ENCODE results near the gene TENT4A. TPM values are rescaled to one million over a fixed set of nuclear protein-coding genes. Genes with fewer than 3 reads are reported as not detected.

The TENT4A gene
- total RNA-seq, 1 experiment from 2014 or later: 32.3 TPM

DNA sequence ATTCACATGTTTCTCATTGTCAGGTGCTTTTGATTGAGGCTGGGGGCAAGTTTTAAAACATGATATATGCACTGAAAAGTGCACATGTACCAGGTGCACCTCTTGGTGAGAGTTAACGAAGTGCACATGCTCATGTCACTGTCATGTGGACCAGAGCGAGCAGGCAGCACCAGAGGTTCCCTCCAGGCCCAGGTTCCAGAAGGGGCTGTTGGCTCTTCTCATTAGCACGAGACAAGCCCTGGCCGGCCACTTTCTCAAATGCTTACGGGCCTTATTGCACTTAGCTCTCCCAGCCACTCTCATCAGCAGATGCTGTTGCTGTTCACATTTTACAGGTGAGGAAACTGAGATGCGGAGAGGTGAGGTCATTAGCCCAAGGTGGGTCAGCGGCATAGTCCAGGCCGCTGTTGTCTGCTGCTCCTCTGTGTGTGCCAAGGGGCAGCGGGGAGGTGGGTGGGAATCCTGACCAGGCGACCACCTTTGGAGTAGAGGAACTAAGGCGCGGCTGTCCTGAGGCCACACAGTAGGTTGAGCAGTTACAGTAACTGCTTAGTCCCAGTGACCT, 27.4 kb downstream of the TENT4A start:
- intact Hi-C loops (cut with micrococcal nuclease; ENCODE audit: unreplicated experiment): no loop called here
- H3K4me1 Mint-ChIP-seq (ENCODE audit: low read depth, unreplicated experiment): no peaks in the 10 kb centered on the region
- TF ChIP-seq, protein P1, sequence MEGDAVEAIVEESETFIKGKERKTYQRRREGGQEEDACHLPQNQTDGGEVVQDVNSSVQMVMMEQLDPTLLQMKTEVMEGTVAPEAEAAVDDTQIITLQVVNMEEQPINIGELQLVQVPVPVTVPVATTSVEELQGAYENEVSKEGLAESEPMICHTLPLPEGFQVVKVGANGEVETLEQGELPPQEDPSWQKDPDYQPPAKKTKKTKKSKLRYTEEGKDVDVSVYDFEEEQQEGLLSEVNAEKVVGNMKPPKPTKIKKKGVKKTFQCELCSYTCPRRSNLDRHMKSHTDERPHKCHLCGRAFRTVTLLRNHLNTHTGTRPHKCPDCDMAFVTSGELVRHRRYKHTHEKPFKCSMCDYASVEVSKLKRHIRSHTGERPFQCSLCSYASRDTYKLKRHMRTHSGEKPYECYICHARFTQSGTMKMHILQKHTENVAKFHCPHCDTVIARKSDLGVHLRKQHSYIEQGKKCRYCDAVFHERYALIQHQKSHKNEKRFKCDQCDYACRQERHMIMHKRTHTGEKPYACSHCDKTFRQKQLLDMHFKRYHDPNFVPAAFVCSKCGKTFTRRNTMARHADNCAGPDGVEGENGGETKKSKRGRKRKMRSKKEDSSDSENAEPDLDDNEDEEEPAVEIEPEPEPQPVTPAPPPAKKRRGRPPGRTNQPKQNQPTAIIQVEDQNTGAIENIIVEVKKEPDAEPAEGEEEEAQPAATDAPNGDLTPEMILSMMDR (IDR thresholded peaks at IDR 0.05; ENCODE audit: insufficient read depth in 1 of 2, low read depth in 1 of 2, low read length in 1 of 2, severe bottlenecking in 1 of 2, unreplicated experiment in 1 of 2): no peak
- H3K27me3 Mint-ChIP-seq (ENCODE audit: insufficient read depth, unreplicated experiment): no peaks in the 10 kb centered on the region
- Histone ChIP-seq H3K4me1 (no peaks in the 10 kb centered on the region), H3K9me3 (no peaks in the 10 kb centered on the region), H3K4me3 (ENCODE audit: low read depth, low read length) (no peak overlapping the region), H3K36me3 (ENCODE audit: control insufficient read depth, insufficient read depth, low read length) (no peaks in the 10 kb centered on the region; the same call in none of the 2 replicates), H3K27me3 (replicated peaks; ENCODE audit: control insufficient read depth, insufficient read depth, low read length) (no peaks in the 10 kb centered on the region)
- H3K9me3 Mint-ChIP-seq (ENCODE audit: unreplicated experiment): no peaks in the 10 kb centered on the region
- peaks cover 49% of the 10 kb centered on the region for H3K36me3 Mint-ChIP-seq (ENCODE audit: insufficient read depth, unreplicated experiment)
- H3K27ac Mint-ChIP-seq (ENCODE audit: unreplicated experiment): no peak overlapping the region
- H3K4me3 Mint-ChIP-seq (ENCODE audit: unreplicated experiment): no peak overlapping the region
- no TSS peak for BruUV-seq (replicated peaks)
- DNase-seq: no peak
- POLR2A ChIA-PET: no interaction called here
- CTCF ChIA-PET: no interaction called here

DNA sequence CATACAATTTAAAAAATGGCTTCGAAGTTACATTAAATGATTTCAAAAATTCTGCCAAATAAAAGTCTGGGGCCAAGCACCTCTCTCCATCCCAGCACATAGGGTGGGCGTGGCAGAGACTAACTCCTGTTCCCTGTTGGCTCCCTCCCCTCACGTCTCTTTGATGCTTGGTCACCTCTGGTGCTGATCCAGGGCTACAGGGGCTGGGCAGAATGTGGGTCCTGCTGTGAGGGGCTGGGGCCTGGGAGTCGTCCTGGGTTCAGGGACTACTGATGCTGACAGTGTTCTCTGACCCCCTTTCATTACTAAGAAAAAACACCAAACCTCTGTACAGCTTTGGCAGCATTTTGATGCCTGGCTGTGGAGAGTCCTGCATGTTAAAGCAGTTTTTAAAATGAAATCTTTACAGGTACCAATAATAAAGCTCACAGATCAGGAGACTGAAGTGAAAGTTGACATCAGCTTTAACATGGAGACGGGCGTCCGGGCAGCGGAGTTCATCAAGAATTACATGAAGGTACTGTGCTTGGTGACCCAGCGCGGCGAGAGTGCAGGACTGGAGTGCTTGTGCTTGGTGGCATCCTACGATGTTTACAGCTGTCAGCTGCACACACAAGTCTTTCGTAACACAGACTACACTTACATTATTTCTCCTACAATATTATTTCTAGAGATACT, 29.0 kb downstream of the TENT4A start:
- intact Hi-C loops (cut with micrococcal nuclease; ENCODE audit: unreplicated experiment): loop anchor here (2.0 kb wide), 1 partner anchor 449 kb away; no protein-coding TSS in a partner anchor
- no TSS peak for BruUV-seq (replicated peaks)
- ChIA-PET CTCF (no interaction called here), POLR2A (no interaction called here)
- H3K27me3 ChIP-seq (replicated peaks; ENCODE audit: control insufficient read depth, insufficient read depth, low read length): no peaks in the 10 kb centered on the region
- H3K36me3 Mint-ChIP-seq (ENCODE audit: insufficient read depth, unreplicated experiment): peaks cover 57% of the 10 kb centered on the region
- no peak overlapping the region for H3K4me3 ChIP-seq (ENCODE audit: low read depth, low read length)
- no peaks in the 10 kb centered on the region for H3K4me1 ChIP-seq
- peaks cover 1% of the 10 kb centered on the region for H3K36me3 ChIP-seq (ENCODE audit: control insufficient read depth, insufficient read depth, low read length)
- no peaks in the 10 kb centered on the region for H3K4me1 Mint-ChIP-seq (ENCODE audit: low read depth, unreplicated experiment)
- TF ChIP-seq, protein P1 (IDR thresholded peaks at IDR 0.05; ENCODE audit: insufficient read depth in 1 of 2, low read depth in 1 of 2, low read length in 1 of 2, severe bottlenecking in 1 of 2, unreplicated experiment in 1 of 2): no peak
- no peaks in the 10 kb centered on the region for H3K27me3 Mint-ChIP-seq (ENCODE audit: insufficient read depth, unreplicated experiment)
- no peak overlapping the region for H3K4me3 Mint-ChIP-seq (ENCODE audit: unreplicated experiment)
- DNase-seq: no peak
- no peaks in the 10 kb centered on the region for H3K9me3 Mint-ChIP-seq (ENCODE audit: unreplicated experiment)
- H3K9me3 ChIP-seq: no peaks in the 10 kb centered on the region
- no peak overlapping the region for H3K27ac Mint-ChIP-seq (ENCODE audit: unreplicated experiment)

DNA sequence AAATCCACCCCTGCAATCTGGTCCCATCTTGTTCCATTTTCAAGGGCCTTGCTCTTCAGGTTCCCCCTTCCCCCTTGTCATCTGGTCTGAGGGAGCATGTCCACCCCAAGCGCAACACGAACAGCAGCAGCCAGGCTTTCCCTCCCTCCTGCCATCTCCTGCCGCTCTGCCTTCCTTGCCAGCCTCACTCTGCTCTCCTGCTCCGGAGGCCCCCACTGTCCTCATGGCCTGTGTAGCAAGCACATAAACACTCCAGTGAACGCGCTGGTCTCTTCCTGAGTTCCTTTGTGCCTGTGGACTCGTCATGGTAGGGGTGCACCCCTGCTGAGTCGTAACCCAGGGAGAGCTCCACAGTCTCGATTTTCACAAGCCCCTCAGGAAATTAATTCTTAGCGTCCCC, 29.9 kb downstream of the TENT4A start:
- Mint-ChIP-seq H3K36me3 (ENCODE audit: insufficient read depth, unreplicated experiment) (peaks cover 54% of the 10 kb centered on the region), H3K9me3 (ENCODE audit: unreplicated experiment) (no peaks in the 10 kb centered on the region), H3K27me3 (ENCODE audit: insufficient read depth, unreplicated experiment) (no peaks in the 10 kb centered on the region), H3K4me3 (ENCODE audit: unreplicated experiment) (no peak overlapping the region), H3K27ac (ENCODE audit: unreplicated experiment) (no peak overlapping the region), H3K4me1 (ENCODE audit: low read depth, unreplicated experiment) (no peaks in the 10 kb centered on the region)
- no peak for DNase-seq
- H3K4me3 ChIP-seq (ENCODE audit: low read depth, low read length): no peak overlapping the region
- TF ChIP-seq, protein P1 (IDR thresholded peaks at IDR 0.05; ENCODE audit: insufficient read depth in 1 of 2, low read depth in 1 of 2, low read length in 1 of 2, severe bottlenecking in 1 of 2, unreplicated experiment in 1 of 2): no peak
- intact Hi-C loops (cut with micrococcal nuclease; ENCODE audit: unreplicated experiment): loop anchor here (2.0 kb wide), 1 partner anchor 450 kb away; no protein-coding TSS in a partner anchor
- no TSS peak for BruUV-seq (replicated peaks)
- no peaks in the 10 kb centered on the region for H3K4me1 ChIP-seq
- peaks cover 1% of the 10 kb centered on the region for H3K36me3 ChIP-seq (ENCODE audit: control insufficient read depth, insufficient read depth, low read length)
- POLR2A ChIA-PET: no interaction called here
- no peaks in the 10 kb centered on the region for H3K9me3 ChIP-seq
- CTCF ChIA-PET: no interaction called here
- H3K27me3 ChIP-seq (replicated peaks; ENCODE audit: control insufficient read depth, insufficient read depth, low read length): no peaks in the 10 kb centered on the region

All from Caco-2 (cell line).